ENCODE measurements around the gene SIRPB2.

GRCh38 chr20:1517010-1517409 lies 25.8 kb upstream of the SIRPB2 start:
- TF ChIP-seq POLR2A (IDR thresholded peaks at IDR 0.05; ENCODE audit: low read depth, low read length), result no peak
- TF ChIP-seq CTCF (conservative IDR thresholded peaks at IDR 0.05; ENCODE audit: low read depth, low read length), result no peak
- no peak for TF ChIP-seq CHD1 (IDR thresholded peaks at IDR 0.05; ENCODE audit: low read depth, low read length)
- TF ChIP-seq RAD21 (IDR thresholded peaks at IDR 0.05; ENCODE audit: low read length), result no peak
- no peak for TF ChIP-seq NFE2L2 (IDR thresholded peaks at IDR 0.05; ENCODE audit: low read depth, low read length)
- no peak for TF ChIP-seq RCOR1 (IDR thresholded peaks at IDR 0.05; ENCODE audit: insufficient replicate concordance, low read length)
- TF ChIP-seq MXI1 (IDR thresholded peaks at IDR 0.05; ENCODE audit: borderline replicate concordance, low read depth, low read length), result no peak
- TF ChIP-seq RFX5 (IDR thresholded peaks at IDR 0.05; ENCODE audit: low read depth, low read length), result no peak
